KOPT-K1 (cell line): Measurements from ENCODE around the gene ADCY7.

ENCODE experiments used
- H3K27ac ChIP-seq: fragments of 200-600 bp; sonication (generic); 2 replicates; pipeline ENCODE4 v1.5.1; 2016; ENCODE audit warnings: antibody characterized with exemption, mild to moderate bottlenecking, low read depth, low read length; ENCODE audit not compliant: poor library complexity, severe bottlenecking
- H3K36me3 ChIP-seq: fragments of 200-600 bp; sonication (generic); 2 replicates; pipeline ENCODE4 v1.5.1; 2017; ENCODE audit warnings: antibody characterized with exemption, mild to moderate bottlenecking, low read length, moderate library complexity; ENCODE audit not compliant: insufficient read depth
- H3K9me3 ChIP-seq: fragments of 200-600 bp; sonication (generic); 2 replicates; pipeline ENCODE4 v1.5.1; 2017; ENCODE audit warnings: antibody characterized with exemption, low read length, mild to moderate bottlenecking; ENCODE audit not compliant: insufficient read depth, poor library complexity, severe bottlenecking

The ADCY7 gene

DNA sequence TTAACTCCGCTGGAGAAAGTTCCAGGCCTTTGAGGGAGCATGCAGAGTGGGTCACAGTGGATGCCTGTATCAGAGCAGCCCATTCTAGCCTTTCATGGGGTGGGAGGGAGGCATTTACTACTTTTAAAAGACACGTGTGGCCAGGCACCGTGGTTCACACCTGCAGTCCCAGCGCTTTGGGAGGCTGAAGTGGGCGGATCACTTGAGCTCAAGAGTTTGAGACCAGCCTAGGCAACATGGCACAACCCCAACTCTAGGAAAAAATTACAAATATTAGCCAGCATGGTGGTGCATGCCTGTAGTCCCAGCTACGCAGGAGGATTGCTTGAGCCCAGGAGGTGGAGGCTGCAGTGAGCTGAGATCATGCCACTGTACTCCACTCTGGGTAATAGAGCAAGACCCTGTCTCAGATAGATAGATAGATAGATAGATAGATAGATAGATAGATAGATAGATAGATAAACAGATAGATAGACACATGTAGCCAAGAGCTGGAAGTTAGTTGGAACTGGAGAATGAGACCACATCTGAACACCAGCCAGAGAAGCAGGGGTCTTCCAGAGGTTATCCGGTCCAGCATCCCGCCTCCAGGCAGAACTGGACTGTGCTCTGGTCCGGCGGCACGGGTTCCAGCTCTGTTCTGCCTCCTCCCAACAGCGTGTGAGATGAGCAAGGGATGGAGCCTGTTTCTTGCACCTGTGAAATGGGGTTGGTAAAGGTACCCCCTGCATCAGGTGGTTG is 3.6 kb downstream of the ADCY7 start:
- H3K9me3 ChIP-seq: no peaks in the 10 kb centered on the region
- H3K36me3 ChIP-seq: no peaks in the 10 kb centered on the region; the same call in 1 of the 2 replicates
- no peak overlapping the region for H3K27ac ChIP-seq

- no peaks in the 10 kb centered on the region; the same call in 1 of the 2 replicates for H3K36me3 ChIP-seq
- no peaks in the 10 kb centered on the region for H3K9me3 ChIP-seq
- H3K27ac ChIP-seq: no peak overlapping the region
Observed at GRCh38 chr16:50270510-50271147, 4.3 kb downstream of the ADCY7 start.

DNA sequence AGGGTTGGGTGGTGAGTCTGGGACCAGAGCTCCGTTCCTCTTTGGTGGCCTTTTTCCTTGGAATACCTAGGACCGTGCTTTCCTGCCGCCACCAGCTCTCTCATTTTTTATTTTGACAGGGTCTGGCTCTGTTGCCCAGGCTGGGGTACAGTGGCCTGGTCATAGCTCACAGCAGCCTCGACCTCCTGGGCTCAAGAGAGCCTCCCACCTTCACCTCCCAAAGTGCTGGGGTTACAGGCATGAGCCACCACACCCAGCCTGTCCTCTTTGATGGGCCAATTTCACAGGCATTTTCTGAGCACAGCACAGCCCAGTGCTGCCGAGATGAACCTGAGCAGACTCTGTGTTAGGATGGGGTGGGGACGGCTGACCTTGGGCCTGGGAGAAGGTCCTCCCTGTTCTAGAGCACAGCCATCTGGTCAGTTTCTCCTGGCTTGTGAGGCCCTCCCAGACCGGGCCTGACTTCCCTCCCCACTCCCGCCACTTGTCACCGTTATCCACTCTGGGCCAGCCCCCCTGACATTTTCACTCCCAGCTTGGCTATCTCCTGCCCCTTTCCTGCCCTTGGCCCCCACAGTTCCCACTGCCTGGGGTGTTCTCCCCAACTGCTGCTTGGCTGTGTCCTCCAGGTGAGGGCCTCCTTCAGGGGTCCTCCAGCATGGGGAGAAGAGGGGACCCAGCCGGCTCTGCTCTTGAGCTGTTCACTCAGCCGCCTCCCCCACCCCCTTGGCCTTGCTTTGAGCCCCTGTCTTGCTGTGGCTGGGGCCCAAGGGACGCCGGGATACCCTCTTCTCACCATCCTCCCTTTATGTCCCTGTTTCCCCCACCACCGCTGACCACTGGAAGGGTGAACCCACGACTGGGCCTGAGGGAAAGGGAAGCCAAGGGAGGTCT is 5.0 kb downstream of the ADCY7 start:
- Histone ChIP-seq H3K9me3 (no peaks in the 10 kb centered on the region), H3K27ac (no peak overlapping the region), H3K36me3 (no peaks in the 10 kb centered on the region; the same call in 1 of the 2 replicates)

GRCh38 chr16:50272111-50272571 is 5.8 kb downstream of the ADCY7 start:
- no peaks in the 10 kb centered on the region for H3K9me3 ChIP-seq
- no peak overlapping the region for H3K27ac ChIP-seq
- H3K36me3 ChIP-seq: no peaks in the 10 kb centered on the region; the same call in 1 of the 2 replicates

DNA sequence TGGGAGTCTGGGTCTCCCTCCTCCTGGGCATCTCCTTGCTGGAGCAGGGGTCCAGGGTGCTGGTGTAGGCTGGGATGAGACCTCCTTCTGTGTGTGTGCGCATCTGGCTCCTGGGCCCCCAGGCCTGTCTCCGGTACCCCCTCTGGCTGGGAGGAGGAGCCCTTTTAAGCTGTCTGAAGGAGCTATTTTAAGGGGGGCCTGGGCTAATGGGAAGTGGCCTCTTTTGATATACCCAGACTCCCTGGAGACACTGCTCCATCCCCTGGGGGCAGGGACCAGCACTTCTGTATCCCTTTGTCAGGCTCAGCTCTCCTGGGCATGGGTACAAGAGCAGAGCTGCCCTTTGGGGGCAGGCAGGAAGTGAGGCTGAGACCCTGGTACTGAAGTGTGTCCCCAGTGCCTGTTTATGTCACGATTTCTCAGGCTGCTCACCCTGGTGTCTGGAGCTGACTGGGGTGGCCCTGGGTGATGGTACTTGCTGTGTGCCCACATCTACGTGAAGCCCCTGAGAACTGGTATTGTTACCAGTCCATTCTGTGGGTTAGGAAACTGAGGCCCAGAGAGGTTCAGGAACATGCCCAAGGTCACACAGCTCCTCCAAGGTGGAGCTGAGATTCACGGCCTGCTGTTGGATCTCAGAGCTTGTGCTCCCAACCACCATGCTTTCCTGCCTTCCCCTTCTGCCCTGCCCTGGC is 6.5 kb downstream of the ADCY7 start:
- Histone ChIP-seq H3K9me3 (no peaks in the 10 kb centered on the region), H3K36me3 (no peaks in the 10 kb centered on the region; the same call in 1 of the 2 replicates), H3K27ac (no peak overlapping the region)

GRCh38 chr16:50273382-50273690 is 7.0 kb downstream of the ADCY7 start:
- Histone ChIP-seq H3K9me3 (no peaks in the 10 kb centered on the region), H3K36me3 (no peaks in the 10 kb centered on the region; the same call in 1 of the 2 replicates), H3K27ac (no peak overlapping the region)

GRCh38 chr16:50273888-50274325 is 7.6 kb downstream of the ADCY7 start:
- Histone ChIP-seq H3K36me3 (no peaks in the 10 kb centered on the region; the same call in 1 of the 2 replicates), H3K9me3 (no peaks in the 10 kb centered on the region), H3K27ac (peak overlapping the region; percentile 86)

GRCh38 chr16:50274326-50275097 is 8.2 kb downstream of the ADCY7 start:
- Histone ChIP-seq H3K27ac (peak overlapping the region; percentile 86), H3K36me3 (no peaks in the 10 kb centered on the region; the same call in 1 of the 2 replicates), H3K9me3 (no peaks in the 10 kb centered on the region)

DNA sequence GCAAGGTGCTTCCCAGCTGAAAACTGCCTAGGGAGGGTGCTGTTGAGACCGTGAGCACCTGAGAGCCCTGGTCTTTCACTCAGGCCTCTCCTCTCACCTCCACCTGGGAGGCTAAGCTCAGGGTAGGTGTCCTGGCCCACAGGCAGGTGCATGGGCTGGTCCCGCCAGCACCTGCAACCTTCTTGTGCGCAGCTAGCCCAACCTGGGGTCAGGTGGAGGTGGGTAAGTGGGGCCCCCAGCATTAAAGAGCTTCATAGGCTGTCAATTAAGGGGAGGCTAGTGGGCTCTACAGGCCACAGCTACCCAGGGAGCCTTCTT is 8.7 kb downstream of the ADCY7 start:
- H3K9me3 ChIP-seq: no peaks in the 10 kb centered on the region
- no peaks in the 10 kb centered on the region; the same call in 1 of the 2 replicates for H3K36me3 ChIP-seq
- H3K27ac ChIP-seq: peak overlapping the region; percentile 86

DNA sequence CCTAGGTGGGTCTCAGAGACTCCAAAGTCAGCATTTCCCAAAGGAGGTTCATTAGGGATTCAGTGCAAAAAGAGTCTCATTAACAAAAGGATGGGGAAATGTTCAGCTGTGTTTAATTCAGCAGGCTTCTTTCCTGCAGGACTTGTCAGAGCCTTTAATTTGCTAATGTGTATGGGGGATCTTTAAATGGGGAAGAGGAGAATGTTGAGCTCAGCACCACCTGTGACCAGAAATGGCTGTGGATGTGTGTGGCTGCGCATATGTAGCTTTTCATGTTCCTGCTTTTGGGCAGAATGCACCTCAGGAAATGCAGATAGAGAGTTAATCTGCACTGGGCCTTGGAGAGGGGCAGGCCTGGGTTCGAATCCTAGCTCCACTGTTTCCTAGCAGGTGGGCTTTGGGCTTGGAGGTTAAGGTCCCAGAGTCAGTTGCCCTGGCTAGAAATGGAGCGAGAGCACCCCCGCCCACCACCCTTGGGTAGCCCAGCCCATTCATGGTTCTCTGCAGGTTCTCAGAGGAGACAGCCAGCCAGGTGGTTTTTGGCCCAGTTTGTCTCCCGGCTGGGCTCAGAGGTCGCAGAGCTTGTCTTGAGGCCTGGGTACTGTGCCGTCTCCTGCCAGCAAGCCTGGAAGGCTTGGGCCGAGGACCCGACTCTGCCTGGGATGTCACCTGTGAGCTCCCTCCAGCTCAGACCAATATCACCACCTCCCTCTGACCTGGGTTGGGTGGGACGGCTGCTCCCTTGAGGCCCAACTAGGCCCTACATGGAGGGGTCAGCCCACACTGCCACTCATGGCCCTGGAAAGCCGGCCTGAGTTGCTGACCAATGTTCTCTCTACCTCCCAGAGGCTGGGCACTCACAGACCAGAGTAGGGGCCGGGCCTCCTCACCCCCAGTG is 9.3 kb downstream of the ADCY7 start:
- Histone ChIP-seq H3K27ac (peak overlapping the region; percentile 86), H3K9me3 (no peaks in the 10 kb centered on the region), H3K36me3 (no peaks in the 10 kb centered on the region; the same call in 1 of the 2 replicates)

GRCh38 chr16:50276326-50276640 is 9.9 kb downstream of the ADCY7 start:
- no peak overlapping the region for H3K27ac ChIP-seq
- H3K36me3 ChIP-seq: no peaks in the 10 kb centered on the region
- no peaks in the 10 kb centered on the region for H3K9me3 ChIP-seq

DNA sequence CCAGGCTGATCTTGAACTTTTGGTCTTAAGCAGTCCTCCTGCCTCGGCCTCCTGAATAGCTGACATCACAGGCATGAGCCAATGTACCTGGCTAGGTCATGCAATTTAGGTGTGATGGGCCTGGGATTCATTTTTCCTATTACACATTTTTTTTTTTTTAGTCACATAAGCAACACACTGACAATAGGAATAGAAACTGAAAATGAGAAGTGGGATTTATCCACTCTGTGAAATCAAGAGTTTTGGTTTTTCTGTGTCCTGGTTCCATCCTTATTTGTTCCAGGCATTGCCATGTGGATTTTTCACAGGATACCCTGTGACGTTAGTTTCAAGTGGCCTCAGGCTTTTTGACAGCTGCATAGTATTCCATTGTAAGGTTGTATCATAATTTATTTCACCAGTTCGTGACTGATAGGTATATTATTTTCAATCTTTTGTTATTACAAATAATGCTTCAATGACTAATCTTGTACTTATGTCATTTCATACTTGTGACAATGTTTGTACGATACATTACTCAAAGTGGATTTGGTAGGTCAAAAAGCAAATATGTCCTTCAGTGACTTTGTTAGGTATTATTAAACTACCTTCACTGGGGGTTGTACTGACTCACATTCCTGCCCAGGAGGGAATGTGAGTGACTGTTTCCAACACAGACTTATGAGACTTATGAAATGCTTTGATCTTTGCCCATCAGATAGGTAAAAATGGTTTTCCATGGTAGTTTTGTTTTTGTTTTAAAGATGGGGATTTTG is 10.6 kb downstream of the ADCY7 start:
- Histone ChIP-seq H3K9me3 (no peaks in the 10 kb centered on the region), H3K27ac (no peak overlapping the region), H3K36me3 (no peaks in the 10 kb centered on the region)

DNA sequence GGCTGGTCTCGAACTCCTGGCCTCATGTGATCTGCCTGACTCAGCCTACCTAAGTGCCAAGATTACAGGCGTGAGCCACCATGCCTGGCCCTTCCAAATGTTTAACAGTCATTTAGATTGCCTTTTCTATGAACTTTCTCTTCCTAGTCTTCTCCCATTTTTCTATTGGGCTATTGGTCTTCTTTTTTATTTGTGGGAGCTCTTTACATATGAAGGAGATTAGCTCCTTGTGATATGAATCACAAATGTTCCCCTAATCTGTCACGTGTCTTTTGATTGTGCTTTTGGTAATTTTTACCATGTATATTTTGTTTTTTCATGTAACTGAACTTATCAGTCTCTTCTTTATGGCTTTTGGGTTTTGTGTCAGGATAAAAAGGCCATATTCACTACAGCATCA is 11.9 kb downstream of the ADCY7 start:
- Histone ChIP-seq H3K9me3 (no peaks in the 10 kb centered on the region), H3K27ac (no peak overlapping the region), H3K36me3 (no peaks in the 10 kb centered on the region)
